ENCODE data around the gene COL7A1.

GRCh38 chr3:48637305-48637704 is 42.2 kb upstream of the COL7A1 start:
- TF ChIP-seq NR1H2 (CRISPR knock-in tag; IDR thresholded peaks at IDR 0.05) (no peak), KAT7 (CRISPR knock-in tag; IDR thresholded peaks at IDR 0.05; ENCODE audit: borderline replicate concordance) (no peak), RORB (CRISPR knock-in tag; IDR thresholded peaks at IDR 0.05) (no peak), ESRRA (CRISPR knock-in tag; IDR thresholded peaks at IDR 0.05; ENCODE audit: borderline replicate concordance) (no peak), ATF2 (CRISPR knock-in tag; IDR thresholded peaks at IDR 0.05; ENCODE audit: borderline replicate concordance, low read depth) (no peak), CTCF (IDR thresholded peaks at IDR 0.05) (no peak), USF2 (CRISPR knock-in tag; IDR thresholded peaks at IDR 0.05) (no peak), ZBTB21 (CRISPR knock-in tag; IDR thresholded peaks at IDR 0.05; ENCODE audit: borderline replicate concordance) (no peak), FOXJ3 (CRISPR knock-in tag; IDR thresholded peaks at IDR 0.05; ENCODE audit: borderline replicate concordance) (no peak)
